Small intestine (tissue), 7 donors: Measurements from ENCODE around the gene ADAMTS16. TPM values are rescaled to one million over a fixed set of nuclear protein-coding genes. Genes with fewer than 3 reads are reported as not detected.

Experiments used
- DNase-seq, 2 donors: peaks; one replicate each; pipeline versions ENCODE4 v3.0.0 to v3.0.0-alpha.2; 2013
- FAIRE-seq: peaks from 2 replicates; lab custom pipeline; 2012; peaks lifted over from hg19 to GRCh38; lab: Jason Lieb, UNC
- H3K27ac ChIP-seq, 3 donors: one replicate each; pipeline ENCODE4 v1.5.1; 2013; ENCODE audit warnings: low read length in 2 of 3, mild to moderate bottlenecking in 2 of 3, control low read depth in 1 of 3, inconsistent platforms in 1 of 3, low read depth in 1 of 3, moderate library complexity in 1 of 3
- H3K27me3 ChIP-seq, 3 donors: one replicate each; pipeline ENCODE4 v1.6.1; 2013; ENCODE audit warnings: low read length in 3 of 3, inconsistent platforms in 1 of 3; ENCODE audit not compliant: control insufficient read depth in 3 of 3, insufficient read depth in 3 of 3
- H3K36me3 ChIP-seq, 3 donors: one replicate each; pipeline ENCODE4 v1.6.1; 2013; ENCODE audit warnings: low read length in 3 of 3, inconsistent platforms in 1 of 3, low read depth in 1 of 3, mild to moderate bottlenecking in 1 of 3, moderate library complexity in 1 of 3; ENCODE audit not compliant: control insufficient read depth in 3 of 3, insufficient read depth in 2 of 3
- H3K4me1 ChIP-seq, 3 donors: one replicate each; pipeline ENCODE4 v1.6.1; 2013; ENCODE audit warnings: low read length in 2 of 3, inconsistent platforms in 1 of 3, low read depth in 1 of 3, mild to moderate bottlenecking in 1 of 3, moderate library complexity in 1 of 3; ENCODE audit not compliant: control insufficient read depth in 3 of 3, insufficient read depth in 2 of 3
- H3K4me3 ChIP-seq, 3 donors: one replicate each; pipeline ENCODE4 v1.5.1; 2013; ENCODE audit warnings: low read length in 3 of 3, control low read depth in 1 of 3, inconsistent platforms in 1 of 3, low read depth in 1 of 3, mild to moderate bottlenecking in 1 of 3, moderate library complexity in 1 of 3
- H3K9me3 ChIP-seq, 2 donors: one replicate each; pipeline ENCODE4 v1.6.1; 2013; ENCODE audit warnings: low read depth in 1 of 2, low read length in 1 of 2; ENCODE audit not compliant: control insufficient read depth in 2 of 2, insufficient read depth in 1 of 2
- WGBS, 3 donors: extraction: QIAGEN DNeasy Blood & Tissue Kit; methylation state at CpG; one replicate each; pipeline ENCODE4 v1.1.7; 2013; 5-methylcytosine and 5-hydroxymethylcytosine counted together
- polyA plus RNA-seq, 4 donors: library from polyadenylated mRNA; stranded (reverse) in 3 of 4; unstranded in 1 of 4; fragments of 200-250 nt in 3 of 4; fragments of 120-200 nt in 1 of 4; gene quantifications; one replicate each; pipeline versions ENCODE4 v1.2.1 to v1.2.3, GENCODE V29; 2013
- donor health status: healthy with polysubstance abuse.
- donor health status: control.
- donor health status: control.
- donor health status: Bipolar disorder and iron deficiency.
- donor health status: healthy.

Gene ADAMTS16
- polyA plus RNA-seq, 4 donors, result 0.06 to 0.66 TPM; not detected in 2

DNA sequence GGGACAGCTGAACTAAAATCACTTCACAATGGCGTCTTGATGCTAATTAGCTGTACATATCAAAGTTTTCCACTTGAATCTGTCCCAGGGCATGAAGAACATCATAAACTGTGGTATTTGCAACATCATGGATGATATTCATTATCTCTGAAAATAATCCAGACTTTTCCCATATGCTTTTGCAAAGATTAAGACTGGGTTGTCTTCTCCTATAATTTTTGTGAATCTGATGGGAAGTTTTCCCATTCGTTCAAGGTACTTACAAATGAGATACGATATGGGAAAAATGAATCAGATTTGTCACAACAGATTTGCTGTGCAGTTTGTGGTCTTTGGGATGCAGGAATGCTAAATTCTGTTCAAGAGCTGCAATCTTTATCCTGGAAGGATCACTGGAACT lies 17.4 kb upstream of the ADAMTS16 start:
- 75 to 84% (median 81%) methylated on average over 3 of the region's 3 CpGs for WGBS, 3 donors
- H3K27me3 ChIP-seq, result no peaks in the 10 kb centered on the region
- H3K36me3 ChIP-seq, result no peaks in the 10 kb centered on the region
- FAIRE-seq (no peak), DNase-seq (no peak)
- no peaks in the 10 kb centered on the region for H3K4me1 ChIP-seq
- no peaks in the 10 kb centered on the region for H3K9me3 ChIP-seq
- H3K4me3 ChIP-seq, result no peak overlapping the region
- no peak overlapping the region for H3K27ac ChIP-seq

DNA sequence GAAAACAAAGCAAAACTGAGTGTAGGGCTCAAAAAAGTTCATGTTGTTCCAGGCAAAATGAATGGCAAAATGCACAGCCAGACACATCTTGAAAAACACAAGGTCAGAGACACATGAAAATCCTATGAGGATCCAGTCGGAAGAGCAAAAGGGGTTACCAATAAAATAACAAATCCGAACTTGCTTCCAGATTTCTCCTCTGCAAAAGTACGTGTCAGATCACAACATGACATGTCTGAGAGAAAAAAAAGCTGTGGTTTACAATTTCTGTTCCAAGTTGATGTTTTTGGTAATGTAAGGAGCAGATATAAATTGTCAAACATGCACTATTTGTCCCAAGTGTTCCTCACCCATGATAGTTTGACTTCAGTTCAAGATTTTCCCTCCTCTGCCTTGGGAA lies 15.9 kb upstream of the ADAMTS16 start:
- no peak overlapping the region for H3K27ac ChIP-seq
- H3K9me3 ChIP-seq, result no peaks in the 10 kb centered on the region
- H3K36me3 ChIP-seq, result no peaks in the 10 kb centered on the region
- H3K4me1 ChIP-seq, result no peaks in the 10 kb centered on the region
- no peaks in the 10 kb centered on the region for H3K27me3 ChIP-seq
- WGBS, 3 donors, result 38 to 60% (median 48%) methylated on average over 3 of the region's 3 CpGs
- no peak overlapping the region for H3K4me3 ChIP-seq
- FAIRE-seq (no peak), DNase-seq (no peak)

GRCh38 chr5:5126444-5126843 lies 13.7 kb upstream of the ADAMTS16 start:
- no peaks in the 10 kb centered on the region for H3K36me3 ChIP-seq
- H3K27me3 ChIP-seq, result no peaks in the 10 kb centered on the region
- DNase-seq (no peak), FAIRE-seq (no peak)
- 41 to 44% (median 43%) methylated on average over 7 of the region's 7 CpGs for WGBS, 3 donors
- H3K4me3 ChIP-seq, result no peak overlapping the region
- no peaks in the 10 kb centered on the region for H3K9me3 ChIP-seq
- no peak overlapping the region for H3K27ac ChIP-seq
- no peaks in the 10 kb centered on the region for H3K4me1 ChIP-seq

DNA sequence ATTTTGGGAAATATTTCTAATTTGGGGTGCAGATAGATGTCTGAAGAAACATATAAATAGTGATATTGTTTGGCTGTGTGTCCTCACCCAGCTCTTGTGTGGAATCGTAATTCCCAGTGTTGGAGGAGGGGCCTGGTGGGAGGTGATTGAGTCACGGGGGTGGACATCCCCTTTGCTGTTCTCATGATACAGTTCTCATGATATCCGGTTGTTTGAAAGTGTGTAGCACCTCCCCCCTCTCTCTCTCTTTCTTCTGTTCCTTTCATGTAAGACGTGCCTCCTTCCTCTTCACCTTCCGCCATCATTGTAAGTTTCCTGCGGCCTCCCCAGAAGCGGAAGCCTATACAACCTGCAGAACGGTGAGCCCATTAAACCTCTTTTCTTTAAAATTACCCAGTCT lies 11.4 kb upstream of the ADAMTS16 start:
- no peaks in the 10 kb centered on the region for H3K36me3 ChIP-seq
- H3K27me3 ChIP-seq, result no peaks in the 10 kb centered on the region
- H3K9me3 ChIP-seq, result peaks cover 0 to 2% of the 10 kb centered on the region in 2 donors
- H3K27ac ChIP-seq, result no peak overlapping the region
- 69 to 81% (median 71%) methylated on average over 8 of the region's 8 CpGs for WGBS, 3 donors
- H3K4me3 ChIP-seq, result no peak overlapping the region
- DNase-seq, result no peak
- no peaks in the 10 kb centered on the region for H3K4me1 ChIP-seq
- FAIRE-seq, result no peak

DNA sequence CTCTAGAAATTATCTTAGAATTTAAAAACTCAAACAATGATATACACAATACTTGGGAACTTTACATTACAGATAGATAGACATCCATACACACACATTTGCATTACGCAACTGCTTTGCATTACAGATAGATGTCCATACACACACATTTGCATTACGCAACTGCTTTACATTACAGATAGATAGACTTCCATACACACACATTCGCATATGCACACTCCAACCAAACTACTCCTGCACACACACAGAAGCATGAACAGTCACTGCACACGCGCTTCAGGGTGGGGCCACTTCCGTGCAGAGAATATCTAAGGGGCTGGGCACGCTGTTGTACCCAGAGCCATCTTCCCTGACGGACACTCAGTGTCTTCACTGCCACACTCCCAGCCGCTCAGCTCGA lies 7.9 kb upstream of the ADAMTS16 start:
- WGBS, 3 donors, result 80 to 83% (median 83%) methylated on average over 10 of the region's 10 CpGs
- H3K36me3 ChIP-seq, result no peaks in the 10 kb centered on the region
- no peaks in the 10 kb centered on the region for H3K27me3 ChIP-seq
- no peak for FAIRE-seq
- peaks cover 0 to 7% of the 10 kb centered on the region in 2 donors for H3K9me3 ChIP-seq
- no peak overlapping the region for H3K4me3 ChIP-seq
- DNase-seq, result no peak
- no peaks in the 10 kb centered on the region for H3K4me1 ChIP-seq
- H3K27ac ChIP-seq, result no peak overlapping the region

GRCh38 chr5:5132693-5133295 lies 7.3 kb upstream of the ADAMTS16 start:
- Histone ChIP-seq H3K27ac (no peak overlapping the region), H3K4me1 (no peaks in the 10 kb centered on the region), H3K27me3 (no peaks in the 10 kb centered on the region), H3K9me3 (peaks cover 0 to 7% of the 10 kb centered on the region in 2 donors), H3K4me3 (no peak overlapping the region), H3K36me3 (no peaks in the 10 kb centered on the region)
- WGBS, 3 donors, result 73 to 79% (median 78%) methylated on average over 15 of the region's 15 CpGs
- FAIRE-seq (no peak), DNase-seq (no peak)

GRCh38 chr5:5134107-5134506 lies 6.0 kb upstream of the ADAMTS16 start:
- Histone ChIP-seq H3K9me3 (peaks cover 0 to 7% of the 10 kb centered on the region in 2 donors), H3K4me3 (no peak overlapping the region), H3K4me1 (no peaks in the 10 kb centered on the region), H3K27me3 (peaks cover 0 to 1% (median under 1%) of the 10 kb centered on the region in 3 donors), H3K36me3 (no peaks in the 10 kb centered on the region), H3K27ac (no peak overlapping the region)
- FAIRE-seq, result no peak
- no peak for DNase-seq
- WGBS, 3 donors, result 90 to 97% (median 94%) methylated on average over 9 of the region's 9 CpGs

- no peak for FAIRE-seq
- 23 to 40% (median 34%) methylated on average over 8 of the region's 8 CpGs for WGBS, 3 donors
Measured at GRCh38 chr5:5135957-5136676, 4.0 kb upstream of the ADAMTS16 start.

More at GRCh38 chr5:5135957-5136676, 4.0 kb upstream of the ADAMTS16 start:
- H3K4me1 ChIP-seq, result no peaks in the 10 kb centered on the region
- no peaks in the 10 kb centered on the region for H3K36me3 ChIP-seq
- DNase-seq, result peak in 1 of 2 donors; percentile 2
- no peak overlapping the region for H3K4me3 ChIP-seq
- peaks cover 8 to 16% (median 13%) of the 10 kb centered on the region in 3 donors for H3K27me3 ChIP-seq
- no peak overlapping the region for H3K27ac ChIP-seq
- H3K9me3 ChIP-seq, result peaks cover 0 to 7% of the 10 kb centered on the region in 2 donors
